Liver (tissue), 9 donors: Measurements from ENCODE around the gene PPP1R1B. TPM values are rescaled to one million over a fixed set of nuclear protein-coding genes. Genes with fewer than 3 reads are reported as not detected.

Source experiments
- DNase-seq: peaks from one replicate; pipeline ENCODE4 v3.0.0-alpha.2; 2017; ENCODE audit warnings: low spot score
- H3K27ac ChIP-seq, 2 donors: one replicate each; pipeline ENCODE4 v1.7.0; 2013; ENCODE audit warnings: inconsistent platforms in 2 of 2, low read length in 2 of 2, control low read depth in 1 of 2, low read depth in 1 of 2, mild to moderate bottlenecking in 1 of 2
- H3K27me3 ChIP-seq, 4 donors: one replicate each; pipeline versions ENCODE4 v1.6.1 to v1.7.0; 2013; ENCODE audit warnings: low read length in 3 of 4, inconsistent platforms in 1 of 4, mild to moderate bottlenecking in 1 of 4, moderate library complexity in 1 of 4; ENCODE audit not compliant: control insufficient read depth in 4 of 4, insufficient read depth in 4 of 4
- H3K36me3 ChIP-seq, 4 donors: one replicate each; pipeline versions ENCODE4 v1.6.1 to v1.7.0; 2013; ENCODE audit warnings: low read length in 3 of 4, mild to moderate bottlenecking in 3 of 4, low read depth in 1 of 4, moderate library complexity in 1 of 4; ENCODE audit not compliant: control insufficient read depth in 4 of 4, insufficient read depth in 3 of 4
- H3K4me1 ChIP-seq, 4 donors: one replicate each; pipeline versions ENCODE4 v1.6.1 to v1.7.0; 2013; ENCODE audit warnings: low read length in 3 of 4, mild to moderate bottlenecking in 3 of 4, moderate library complexity in 1 of 4; ENCODE audit not compliant: control insufficient read depth in 4 of 4, insufficient read depth in 4 of 4
- H3K4me3 ChIP-seq, 3 donors: one replicate each; pipeline versions ENCODE4 v1.6.1 to v1.7.0; 2013; ENCODE audit warnings: low read length in 3 of 3, control low read depth in 1 of 3, low read depth in 1 of 3, mild to moderate bottlenecking in 1 of 3
- H3K9ac ChIP-seq, 2 donors: one replicate each; pipeline ENCODE4 v1.7.0; 2013; ENCODE audit warnings: low read length in 2 of 2, mild to moderate bottlenecking in 2 of 2, moderate library complexity in 2 of 2, control low read depth in 1 of 2, low read depth in 1 of 2
- H3K9me3 ChIP-seq, 4 donors: one replicate each; pipeline versions ENCODE4 v1.6.1 to v1.7.0; 2013; ENCODE audit warnings: low read length in 3 of 4; ENCODE audit not compliant: control insufficient read depth in 4 of 4
- ATF3 ChIP-seq: IDR thresholded peaks from 2 replicates; pipeline ENCODE4 v1.6.1; 2016; ENCODE audit warnings: antibody characterized with exemption
- CTCF ChIP-seq: fragments of 150-350 bp; IDR thresholded peaks from 2 replicates; pipeline ENCODE4 v1.5.1; 2017; ENCODE audit warnings: improper control_type of control experiment, low read depth, low read length; ENCODE audit not compliant: missing input control
- EGR1 ChIP-seq, 2 donors: IDR thresholded peaks; 2 replicates each; pipeline ENCODE4 v1.6.1; 2016 to 2018; ENCODE audit warnings: antibody characterized with exemption in 2 of 2, low read depth in 2 of 2
- FOXA1 ChIP-seq: IDR thresholded peaks from 2 replicates; pipeline ENCODE4 v1.6.1; 2016; ENCODE audit warnings: antibody characterized with exemption
- FOXA2 ChIP-seq: IDR thresholded peaks from 2 replicates; pipeline ENCODE4 v1.6.1; 2016; ENCODE audit warnings: antibody characterized with exemption
- GABPA ChIP-seq, 2 donors: IDR thresholded peaks in 1 of 2; conservative IDR thresholded peaks in 1 of 2; 2 replicates each; pipeline ENCODE4 v1.6.1; 2016; ENCODE audit warnings: antibody characterized with exemption in 2 of 2, mild to moderate bottlenecking in 1 of 2, moderate library complexity in 1 of 2
- HNF4A ChIP-seq, 2 donors: conservative IDR thresholded peaks; 2 replicates each; pipeline ENCODE4 v1.6.1; 2016; ENCODE audit warnings: antibody characterized with exemption in 2 of 2, mild to moderate bottlenecking in 2 of 2
- HNF4G ChIP-seq: IDR thresholded peaks from 2 replicates; pipeline ENCODE4 v1.6.1; 2016; ENCODE audit warnings: antibody characterized with exemption
- JUND ChIP-seq, 2 donors: IDR thresholded peaks; 2 replicates each; pipeline ENCODE4 v1.6.1; 2016; ENCODE audit warnings: antibody characterized with exemption in 2 of 2
- MAX ChIP-seq: IDR thresholded peaks from 2 replicates; pipeline ENCODE4 v1.6.1; 2016; ENCODE audit warnings: antibody characterized with exemption
- NR2F2 ChIP-seq: IDR thresholded peaks from 2 replicates; pipeline ENCODE4 v1.6.1; 2016; ENCODE audit warnings: antibody characterized with exemption
- RAD21 ChIP-seq, 2 donors: IDR thresholded peaks; 2 replicates each; pipeline ENCODE4 v1.6.1; 2016; ENCODE audit warnings: antibody characterized with exemption in 2 of 2, mild to moderate bottlenecking in 2 of 2
- RXRA ChIP-seq, 2 donors: IDR thresholded peaks; 2 replicates each; pipeline ENCODE4 v1.6.1; 2017 to 2018; ENCODE audit warnings: antibody characterized with exemption in 2 of 2, mild to moderate bottlenecking in 1 of 2
- SP1 ChIP-seq: IDR thresholded peaks from 2 replicates; pipeline ENCODE4 v1.6.1; 2018; ENCODE audit warnings: antibody characterized with exemption, mild to moderate bottlenecking
- TAF1 ChIP-seq: conservative IDR thresholded peaks from 2 replicates; pipeline ENCODE4 v1.6.1; 2016; ENCODE audit warnings: antibody characterized with exemption, mild to moderate bottlenecking
- YY1 ChIP-seq: IDR thresholded peaks from 2 replicates; pipeline ENCODE4 v1.6.1; 2016; ENCODE audit warnings: antibody characterized with exemption, mild to moderate bottlenecking
- ZBTB33 ChIP-seq: IDR thresholded peaks from 2 replicates; pipeline ENCODE4 v1.6.1; 2016; ENCODE audit warnings: antibody characterized with exemption
- WGBS: extraction: QIAGEN DNeasy Blood & Tissue Kit; methylation state at CpG from one replicate; pipeline ENCODE4 v1.1.7; 2013; 5-methylcytosine and 5-hydroxymethylcytosine counted together
- polyA plus RNA-seq, 2 donors: library from polyadenylated mRNA; stranded (reverse) in 1 of 2; unstranded in 1 of 2; fragments of 200-250 nt in 1 of 2; fragments of >200 nt in 1 of 2; fragmentation: Nextera tagmentation in 1 of 2; extraction: Ambion mirVana in 1 of 2; gene quantifications; one replicate each; pipeline versions ENCODE4 v1.2.1 to v1.2.3, GENCODE V29; 2013 to 2015
- total RNA-seq, 2 donors: library from RNA; depleted of rRNA; stranded (reverse); fragments of >200 nt; gene quantifications; one replicate each; pipeline ENCODE4 v1.2.3, GENCODE V29; 2014
- TF ChIP-seq, protein P1 (sequence below): IDR thresholded peaks from 2 replicates; pipeline ENCODE4 v1.6.1; 2016; ENCODE audit warnings: antibody characterized with exemption, mild to moderate bottlenecking
- donor health status: healthy.
- donor health status: healthy.
- donor health status: healthy.
- donor health status: healthy.
- donor health status: healthy.

Gene PPP1R1B
- total and polyA plus RNA-seq, 4 donors = 0.14 TPM; not detected in 3

- peaks cover 9 to 27% (median 20%) of the 10 kb centered on the region in 4 donors for H3K4me1 ChIP-seq
- WGBS = 11% methylated on average over 14 of the region's 14 CpGs
Observed at GRCh38 chr17:39603304-39604016, 23.3 kb upstream of the PPP1R1B start.

More at GRCh38 chr17:39603304-39604016, 23.3 kb upstream of the PPP1R1B start:
- no peak for DNase-seq
- TF ChIP-seq JUND (IDR thresholded peaks at IDR 0.05) (no peak), HNF4G (no peak), RAD21 (IDR thresholded peaks at IDR 0.05) (no peak), FOXA2 (no peak), TAF1 (no peak), YY1 (no peak), CTCF (no peak), FOXA1 (no peak), SP1 (no peak), HNF4A (conservative IDR thresholded peaks at IDR 0.05) (no peak), NR2F2 (no peak), MAX (no peak), ATF3 (no peak), GABPA (IDR thresholded peaks at IDR 0.05 in 1 of 2, conservative IDR thresholded peaks at IDR 0.05 in 1 of 2) (no peak), ZBTB33 (no peak), RXRA (IDR thresholded peaks at IDR 0.05) (no peak), EGR1 (IDR thresholded peaks at IDR 0.05; ENCODE audit: low read depth in 2 of 2) (no peak)
- TF ChIP-seq, protein P1, sequence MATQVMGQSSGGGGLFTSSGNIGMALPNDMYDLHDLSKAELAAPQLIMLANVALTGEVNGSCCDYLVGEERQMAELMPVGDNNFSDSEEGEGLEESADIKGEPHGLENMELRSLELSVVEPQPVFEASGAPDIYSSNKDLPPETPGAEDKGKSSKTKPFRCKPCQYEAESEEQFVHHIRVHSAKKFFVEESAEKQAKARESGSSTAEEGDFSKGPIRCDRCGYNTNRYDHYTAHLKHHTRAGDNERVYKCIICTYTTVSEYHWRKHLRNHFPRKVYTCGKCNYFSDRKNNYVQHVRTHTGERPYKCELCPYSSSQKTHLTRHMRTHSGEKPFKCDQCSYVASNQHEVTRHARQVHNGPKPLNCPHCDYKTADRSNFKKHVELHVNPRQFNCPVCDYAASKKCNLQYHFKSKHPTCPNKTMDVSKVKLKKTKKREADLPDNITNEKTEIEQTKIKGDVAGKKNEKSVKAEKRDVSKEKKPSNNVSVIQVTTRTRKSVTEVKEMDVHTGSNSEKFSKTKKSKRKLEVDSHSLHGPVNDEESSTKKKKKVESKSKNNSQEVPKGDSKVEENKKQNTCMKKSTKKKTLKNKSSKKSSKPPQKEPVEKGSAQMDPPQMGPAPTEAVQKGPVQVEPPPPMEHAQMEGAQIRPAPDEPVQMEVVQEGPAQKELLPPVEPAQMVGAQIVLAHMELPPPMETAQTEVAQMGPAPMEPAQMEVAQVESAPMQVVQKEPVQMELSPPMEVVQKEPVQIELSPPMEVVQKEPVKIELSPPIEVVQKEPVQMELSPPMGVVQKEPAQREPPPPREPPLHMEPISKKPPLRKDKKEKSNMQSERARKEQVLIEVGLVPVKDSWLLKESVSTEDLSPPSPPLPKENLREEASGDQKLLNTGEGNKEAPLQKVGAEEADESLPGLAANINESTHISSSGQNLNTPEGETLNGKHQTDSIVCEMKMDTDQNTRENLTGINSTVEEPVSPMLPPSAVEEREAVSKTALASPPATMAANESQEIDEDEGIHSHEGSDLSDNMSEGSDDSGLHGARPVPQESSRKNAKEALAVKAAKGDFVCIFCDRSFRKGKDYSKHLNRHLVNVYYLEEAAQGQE = no peak
- no peak overlapping the region for H3K27ac ChIP-seq
- H3K27me3 ChIP-seq = peaks cover 10 to 22% (median 16%) of the 10 kb centered on the region in 4 donors
- no peak overlapping the region for H3K9ac ChIP-seq
- H3K36me3 ChIP-seq = no peaks in the 10 kb centered on the region
- no peaks in the 10 kb centered on the region for H3K9me3 ChIP-seq
- no peak overlapping the region for H3K4me3 ChIP-seq
